H1 (cell line): ENCODE results near the gene CDH18. TPM values are rescaled to one million over a fixed set of nuclear protein-coding genes. Genes with fewer than 3 reads are reported as not detected.

Experiments used
- ASH2L ChIP-seq: fragments of 200-600, 300-600 bp; sonication (generic); IDR thresholded peaks from one replicate; pipeline ENCODE4 v1.7.1; 2017; ENCODE audit warnings: low read length
- EZH2 ChIP-seq: fragments of 200-600 bp; sonication (generic); IDR thresholded peaks from 2 replicates; pipeline ENCODE4 v1.7.1; 2012; ENCODE audit warnings: low read depth, mild to moderate bottlenecking, moderate library complexity, low read length, inconsistent platforms; ENCODE audit not compliant: severe bottlenecking
- POU5F1 ChIP-seq: IDR thresholded peaks from 2 replicates; pipeline ENCODE4 v1.6.1; 2011; ENCODE audit warnings: low read depth, mild to moderate bottlenecking, low read length, moderate library complexity
- YY1 ChIP-seq: IDR thresholded peaks from 2 replicates; pipeline ENCODE4 v1.6.1; 2011; ENCODE audit warnings: low read depth, mild to moderate bottlenecking, low read length
- polyA plus RNA-seq, 7 experiments: library from polyadenylated mRNA; depleted of rRNA in 3 of 7; stranded (reverse) in 5 of 7; unstranded in 2 of 7; fragments of >200 nt in 5 of 7; fragments of 200-250 nt in 2 of 7; gene quantifications; 1 replicate in 5 of 7; 2 replicates in 1 of 7; 4 replicates in 1 of 7; pipeline versions ENCODE4 v1.2.1 to v1.2.3, GENCODE V29; 2011 to 2013; ENCODE audit warnings: missing spikeins in 2 of 7, mixed read lengths in 2 of 7
- total RNA-seq: library from RNA; stranded (reverse); fragmentation: NEBNext Ultra II Directional; extraction: Animal tissue kit (Norgen Biotek cat#: 25700); gene quantifications from 2 replicates; pipeline ENCODE4 v1.2.1, GENCODE V29; 2021
- TF ChIP-seq, protein P1 (sequence below): fragments of 300-600 bp; sonication (generic); IDR thresholded peaks from 2 replicates; pipeline ENCODE4 v1.7.1; 2012; ENCODE audit warnings: low read length, moderate library complexity, mild to moderate bottlenecking, inconsistent platforms; ENCODE audit not compliant: insufficient replicate concordance

CDH18 gene
- total and polyA plus RNA-seq, 2 of the 8 experiments (the other 6 are each of a cell fraction or from before 2014, with no cell fraction given) = 0.30 to 0.32 TPM

DNA sequence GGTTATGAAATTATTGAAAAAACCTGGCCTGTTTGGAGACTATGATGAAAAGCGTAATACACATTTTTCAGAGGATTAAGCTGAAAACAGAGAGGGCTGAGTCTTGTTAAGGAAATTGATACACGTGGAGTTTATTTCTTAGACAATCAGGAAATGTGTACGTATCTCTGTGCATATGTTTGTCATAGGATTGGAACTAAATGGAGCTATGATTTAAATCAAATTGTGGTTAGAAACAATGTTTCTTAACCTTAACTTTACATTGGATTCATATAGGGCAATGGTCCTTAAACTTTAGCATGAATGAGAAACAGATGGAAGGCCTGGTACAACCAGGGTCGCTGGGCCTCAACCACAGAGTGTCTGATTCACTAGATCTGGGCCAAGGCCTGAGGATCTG lies 451.6 kb downstream of the CDH18 start (continued):
- TF ChIP-seq, protein P1, sequence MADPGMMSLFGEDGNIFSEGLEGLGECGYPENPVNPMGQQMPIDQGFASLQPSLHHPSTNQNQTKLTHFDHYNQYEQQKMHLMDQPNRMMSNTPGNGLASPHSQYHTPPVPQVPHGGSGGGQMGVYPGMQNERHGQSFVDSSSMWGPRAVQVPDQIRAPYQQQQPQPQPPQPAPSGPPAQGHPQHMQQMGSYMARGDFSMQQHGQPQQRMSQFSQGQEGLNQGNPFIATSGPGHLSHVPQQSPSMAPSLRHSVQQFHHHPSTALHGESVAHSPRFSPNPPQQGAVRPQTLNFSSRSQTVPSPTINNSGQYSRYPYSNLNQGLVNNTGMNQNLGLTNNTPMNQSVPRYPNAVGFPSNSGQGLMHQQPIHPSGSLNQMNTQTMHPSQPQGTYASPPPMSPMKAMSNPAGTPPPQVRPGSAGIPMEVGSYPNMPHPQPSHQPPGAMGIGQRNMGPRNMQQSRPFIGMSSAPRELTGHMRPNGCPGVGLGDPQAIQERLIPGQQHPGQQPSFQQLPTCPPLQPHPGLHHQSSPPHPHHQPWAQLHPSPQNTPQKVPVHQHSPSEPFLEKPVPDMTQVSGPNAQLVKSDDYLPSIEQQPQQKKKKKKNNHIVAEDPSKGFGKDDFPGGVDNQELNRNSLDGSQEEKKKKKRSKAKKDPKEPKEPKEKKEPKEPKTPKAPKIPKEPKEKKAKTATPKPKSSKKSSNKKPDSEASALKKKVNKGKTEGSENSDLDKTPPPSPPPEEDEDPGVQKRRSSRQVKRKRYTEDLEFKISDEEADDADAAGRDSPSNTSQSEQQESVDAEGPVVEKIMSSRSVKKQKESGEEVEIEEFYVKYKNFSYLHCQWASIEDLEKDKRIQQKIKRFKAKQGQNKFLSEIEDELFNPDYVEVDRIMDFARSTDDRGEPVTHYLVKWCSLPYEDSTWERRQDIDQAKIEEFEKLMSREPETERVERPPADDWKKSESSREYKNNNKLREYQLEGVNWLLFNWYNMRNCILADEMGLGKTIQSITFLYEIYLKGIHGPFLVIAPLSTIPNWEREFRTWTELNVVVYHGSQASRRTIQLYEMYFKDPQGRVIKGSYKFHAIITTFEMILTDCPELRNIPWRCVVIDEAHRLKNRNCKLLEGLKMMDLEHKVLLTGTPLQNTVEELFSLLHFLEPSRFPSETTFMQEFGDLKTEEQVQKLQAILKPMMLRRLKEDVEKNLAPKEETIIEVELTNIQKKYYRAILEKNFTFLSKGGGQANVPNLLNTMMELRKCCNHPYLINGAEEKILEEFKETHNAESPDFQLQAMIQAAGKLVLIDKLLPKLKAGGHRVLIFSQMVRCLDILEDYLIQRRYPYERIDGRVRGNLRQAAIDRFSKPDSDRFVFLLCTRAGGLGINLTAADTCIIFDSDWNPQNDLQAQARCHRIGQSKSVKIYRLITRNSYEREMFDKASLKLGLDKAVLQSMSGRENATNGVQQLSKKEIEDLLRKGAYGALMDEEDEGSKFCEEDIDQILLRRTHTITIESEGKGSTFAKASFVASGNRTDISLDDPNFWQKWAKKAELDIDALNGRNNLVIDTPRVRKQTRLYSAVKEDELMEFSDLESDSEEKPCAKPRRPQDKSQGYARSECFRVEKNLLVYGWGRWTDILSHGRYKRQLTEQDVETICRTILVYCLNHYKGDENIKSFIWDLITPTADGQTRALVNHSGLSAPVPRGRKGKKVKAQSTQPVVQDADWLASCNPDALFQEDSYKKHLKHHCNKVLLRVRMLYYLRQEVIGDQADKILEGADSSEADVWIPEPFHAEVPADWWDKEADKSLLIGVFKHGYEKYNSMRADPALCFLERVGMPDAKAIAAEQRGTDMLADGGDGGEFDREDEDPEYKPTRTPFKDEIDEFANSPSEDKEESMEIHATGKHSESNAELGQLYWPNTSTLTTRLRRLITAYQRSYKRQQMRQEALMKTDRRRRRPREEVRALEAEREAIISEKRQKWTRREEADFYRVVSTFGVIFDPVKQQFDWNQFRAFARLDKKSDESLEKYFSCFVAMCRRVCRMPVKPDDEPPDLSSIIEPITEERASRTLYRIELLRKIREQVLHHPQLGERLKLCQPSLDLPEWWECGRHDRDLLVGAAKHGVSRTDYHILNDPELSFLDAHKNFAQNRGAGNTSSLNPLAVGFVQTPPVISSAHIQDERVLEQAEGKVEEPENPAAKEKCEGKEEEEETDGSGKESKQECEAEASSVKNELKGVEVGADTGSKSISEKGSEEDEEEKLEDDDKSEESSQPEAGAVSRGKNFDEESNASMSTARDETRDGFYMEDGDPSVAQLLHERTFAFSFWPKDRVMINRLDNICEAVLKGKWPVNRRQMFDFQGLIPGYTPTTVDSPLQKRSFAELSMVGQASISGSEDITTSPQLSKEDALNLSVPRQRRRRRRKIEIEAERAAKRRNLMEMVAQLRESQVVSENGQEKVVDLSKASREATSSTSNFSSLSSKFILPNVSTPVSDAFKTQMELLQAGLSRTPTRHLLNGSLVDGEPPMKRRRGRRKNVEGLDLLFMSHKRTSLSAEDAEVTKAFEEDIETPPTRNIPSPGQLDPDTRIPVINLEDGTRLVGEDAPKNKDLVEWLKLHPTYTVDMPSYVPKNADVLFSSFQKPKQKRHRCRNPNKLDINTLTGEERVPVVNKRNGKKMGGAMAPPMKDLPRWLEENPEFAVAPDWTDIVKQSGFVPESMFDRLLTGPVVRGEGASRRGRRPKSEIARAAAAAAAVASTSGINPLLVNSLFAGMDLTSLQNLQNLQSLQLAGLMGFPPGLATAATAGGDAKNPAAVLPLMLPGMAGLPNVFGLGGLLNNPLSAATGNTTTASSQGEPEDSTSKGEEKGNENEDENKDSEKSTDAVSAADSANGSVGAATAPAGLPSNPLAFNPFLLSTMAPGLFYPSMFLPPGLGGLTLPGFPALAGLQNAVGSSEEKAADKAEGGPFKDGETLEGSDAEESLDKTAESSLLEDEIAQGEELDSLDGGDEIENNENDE = no peak
- TF ChIP-seq ASH2L = no peak
- no peak for TF ChIP-seq EZH2
- TF ChIP-seq POU5F1 = no peak
- TF ChIP-seq YY1 = no peak
